Skeletal muscle cell (primary cell): ENCODE measurements around the gene C1orf174.
"Not testable (repeated sequence)": the region's sequence is repeated elsewhere in the genome, so short reads cannot be mapped to it uniquely, and the experiment has no call there.

Experiments used
- DNase-seq: peaks from one replicate; pipeline ENCODE4 v3.0.0-alpha.2; 2010; ENCODE audit warnings: low read depth
- H3K4me3 ChIP-seq: 2 replicates; pipeline ENCODE4 v1.5.1; 2011; ENCODE audit warnings: low read depth, mild to moderate bottlenecking, control low read depth, low read length, moderate library complexity

The C1orf174 gene

DNA sequence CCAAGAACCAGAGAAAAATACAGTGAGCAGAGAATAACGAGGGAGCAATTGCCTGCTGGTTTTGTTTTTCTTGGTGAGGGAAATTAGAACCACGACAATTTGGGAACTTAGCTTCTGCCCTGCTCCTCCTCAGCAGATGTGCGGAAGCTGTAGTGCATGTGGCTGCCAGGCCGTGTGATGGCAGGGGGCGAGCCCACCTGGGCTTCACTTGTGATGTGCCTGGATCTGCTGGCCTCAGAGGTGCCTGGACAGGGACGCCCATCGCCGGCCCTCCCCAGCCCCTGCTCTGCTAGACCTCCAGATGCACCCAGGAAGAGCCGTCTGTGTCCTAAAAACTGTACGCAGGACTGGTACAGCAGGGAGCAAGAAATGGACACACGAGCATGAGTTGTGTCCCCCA, 28.5 kb upstream of the C1orf174 start:
- H3K4me3 ChIP-seq, result no peak overlapping the region
- no peak for DNase-seq

DNA sequence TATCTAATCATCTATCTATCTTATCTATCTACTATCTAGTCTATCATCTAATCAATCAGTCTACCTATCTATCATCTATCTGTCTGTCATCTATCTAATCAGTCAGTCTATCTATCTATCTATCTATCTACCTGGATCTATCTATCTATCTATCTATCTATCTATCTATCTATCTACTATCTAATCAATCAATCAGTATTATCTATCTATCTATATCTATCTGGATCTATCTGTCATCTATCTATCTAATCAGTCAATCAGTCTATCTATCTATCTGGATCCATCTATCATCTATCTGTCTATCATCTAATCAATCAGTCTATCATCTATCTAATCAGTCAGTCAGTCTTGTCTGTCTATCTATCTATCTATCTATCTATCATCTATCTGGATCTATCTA, 26.9 kb upstream of the C1orf174 start:
- no peak overlapping the region for H3K4me3 ChIP-seq
- DNase-seq, result no peak

- no peak for DNase-seq
- no peak overlapping the region for H3K4me3 ChIP-seq
Measured at GRCh38 chr1:3925762-3926161, 25.7 kb upstream of the C1orf174 start.

GRCh38 chr1:3925256-3925655, 25.2 kb upstream of the C1orf174 start:
- no peak for DNase-seq
- no peak overlapping the region for H3K4me3 ChIP-seq

DNA sequence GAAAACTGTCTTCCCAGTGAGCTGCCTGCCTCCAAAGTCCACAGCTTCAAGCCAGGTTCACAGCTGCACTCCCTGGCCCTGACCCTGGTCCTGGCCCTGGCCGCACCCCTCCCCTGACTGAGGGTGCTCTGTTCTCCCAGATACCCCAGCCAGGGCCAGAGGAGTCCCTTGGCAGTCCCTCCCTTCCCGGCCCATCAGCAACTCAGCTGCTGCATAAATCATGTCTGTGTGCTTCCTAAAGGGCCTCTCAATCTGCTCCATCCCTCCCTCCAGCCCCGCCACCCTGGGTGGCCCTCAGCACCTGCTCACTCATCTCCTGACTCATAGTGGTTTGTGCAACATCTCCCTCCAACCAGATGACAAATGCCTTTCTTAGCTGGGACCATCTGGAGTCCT, 24.8 kb upstream of the C1orf174 start:
- no peak overlapping the region for H3K4me3 ChIP-seq
- DNase-seq, result no peak

GRCh38 chr1:3924186-3924824, 24.2 kb upstream of the C1orf174 start:
- no peak for DNase-seq

DNA sequence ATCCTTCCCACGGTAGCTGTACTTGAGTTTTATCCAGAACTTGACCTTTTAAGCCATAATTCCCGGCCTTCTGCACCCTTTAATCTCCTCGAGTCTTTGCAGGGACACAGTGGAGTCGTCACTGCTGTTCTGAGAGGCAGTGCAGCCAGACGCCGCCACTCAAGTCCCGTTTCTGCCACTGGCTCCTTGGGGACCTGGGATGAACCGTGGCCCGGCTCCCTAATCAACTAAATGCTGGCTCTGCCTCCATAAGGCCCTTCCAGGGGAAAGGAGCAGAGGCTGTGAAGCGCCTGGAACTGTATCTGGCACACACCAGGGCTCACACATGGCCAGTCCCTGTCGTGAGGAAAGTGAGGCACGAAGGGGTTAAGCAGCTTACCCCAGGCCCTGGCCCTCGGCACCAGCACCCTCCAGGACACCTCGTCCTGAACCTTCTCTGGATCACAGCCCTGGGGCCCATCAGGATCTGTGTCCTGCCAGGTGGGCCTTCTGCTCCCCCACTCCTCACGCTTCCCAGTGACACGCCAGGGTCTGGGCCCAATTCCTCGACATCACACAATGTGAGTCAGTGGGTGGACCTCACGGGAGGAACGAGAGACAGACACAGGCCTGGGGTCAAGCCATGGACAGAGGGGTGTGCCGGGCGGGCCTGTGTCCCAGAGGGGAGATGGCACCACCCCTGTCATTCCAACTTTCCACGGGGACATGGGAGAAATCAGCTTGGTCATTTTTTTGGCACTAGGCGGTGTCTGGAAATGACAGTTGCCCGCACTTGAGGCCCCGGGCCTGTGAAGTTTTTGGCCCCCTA, 23.5 kb upstream of the C1orf174 start:
- DNase-seq, result no peak
- no peak overlapping the region for H3K4me3 ChIP-seq

More at GRCh38 chr1:3924186-3924824, 24.2 kb upstream of the C1orf174 start:
- no peak overlapping the region for H3K4me3 ChIP-seq

- DNase-seq, result no peak
- no peak overlapping the region for H3K4me3 ChIP-seq
Measured at GRCh38 chr1:3922851-3923250, 22.8 kb upstream of the C1orf174 start.

DNA sequence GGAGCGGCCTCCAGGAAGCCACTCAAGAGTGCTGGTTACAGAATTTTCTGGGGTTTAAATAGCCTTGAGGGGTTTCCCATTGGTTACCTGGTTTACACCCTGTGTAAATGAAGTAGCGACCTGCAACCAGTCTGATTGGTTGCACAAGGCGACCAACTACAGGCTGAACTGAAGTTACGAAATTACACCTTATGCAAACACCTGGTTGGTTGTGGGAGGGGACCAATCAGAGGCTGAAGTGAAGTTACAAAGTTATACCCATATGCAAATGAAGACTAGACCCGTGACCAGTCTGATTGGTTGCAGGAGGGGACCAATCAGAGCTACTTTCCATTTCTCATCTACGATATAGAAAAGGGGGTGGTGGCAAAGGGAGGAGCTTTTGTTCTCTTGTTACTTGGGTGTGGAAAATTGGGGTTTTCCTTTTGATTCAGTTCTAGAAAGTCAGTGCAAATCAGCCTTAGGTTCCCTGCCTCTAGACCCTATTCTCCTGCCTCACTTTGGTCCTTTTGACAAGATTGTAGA, 22.2 kb upstream of the C1orf174 start:
- no peak for DNase-seq
- H3K4me3 ChIP-seq, result no peak overlapping the region

DNA sequence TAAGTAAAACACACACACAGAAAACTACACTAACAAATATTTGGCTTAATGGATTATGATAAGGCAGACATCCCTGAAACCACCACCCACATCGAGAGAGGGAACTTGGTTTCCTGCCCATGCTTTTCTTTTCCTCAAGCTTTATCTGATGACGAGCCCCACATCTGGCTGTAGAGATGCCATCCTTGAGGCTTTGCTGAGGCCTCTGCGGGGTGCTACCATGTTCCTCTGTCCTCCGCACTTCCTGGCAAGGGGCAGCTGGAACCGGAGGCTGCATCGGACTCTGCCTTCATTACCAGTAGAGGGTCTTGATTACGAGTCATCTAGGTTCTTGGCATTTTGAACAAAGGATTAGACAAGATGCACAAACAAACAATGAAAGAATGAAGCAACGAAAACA, 21.7 kb upstream of the C1orf174 start:
- DNase-seq, result no peak
- H3K4me3 ChIP-seq, result no peak overlapping the region

DNA sequence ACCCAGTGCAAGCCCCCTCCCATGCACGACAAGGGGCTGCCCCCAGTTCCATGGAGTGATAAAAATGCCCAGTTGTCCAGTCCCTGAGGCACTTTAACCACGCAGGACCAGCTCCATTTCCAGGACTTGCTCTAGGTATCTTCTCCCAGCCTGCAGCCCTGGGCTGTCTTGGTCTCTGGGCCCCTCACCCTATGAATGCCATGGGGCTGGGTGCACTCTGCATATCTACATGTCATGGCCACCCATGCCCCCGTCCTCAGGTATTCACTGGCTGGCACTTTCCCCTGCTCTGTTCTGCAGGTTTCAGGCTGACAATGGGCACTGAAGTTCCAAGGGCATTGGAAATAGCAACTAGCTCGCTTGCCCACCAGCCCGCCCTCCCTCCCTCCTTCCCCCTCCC, 19.6 kb upstream of the C1orf174 start:
- no peak overlapping the region for H3K4me3 ChIP-seq
- no peak for DNase-seq

DNA sequence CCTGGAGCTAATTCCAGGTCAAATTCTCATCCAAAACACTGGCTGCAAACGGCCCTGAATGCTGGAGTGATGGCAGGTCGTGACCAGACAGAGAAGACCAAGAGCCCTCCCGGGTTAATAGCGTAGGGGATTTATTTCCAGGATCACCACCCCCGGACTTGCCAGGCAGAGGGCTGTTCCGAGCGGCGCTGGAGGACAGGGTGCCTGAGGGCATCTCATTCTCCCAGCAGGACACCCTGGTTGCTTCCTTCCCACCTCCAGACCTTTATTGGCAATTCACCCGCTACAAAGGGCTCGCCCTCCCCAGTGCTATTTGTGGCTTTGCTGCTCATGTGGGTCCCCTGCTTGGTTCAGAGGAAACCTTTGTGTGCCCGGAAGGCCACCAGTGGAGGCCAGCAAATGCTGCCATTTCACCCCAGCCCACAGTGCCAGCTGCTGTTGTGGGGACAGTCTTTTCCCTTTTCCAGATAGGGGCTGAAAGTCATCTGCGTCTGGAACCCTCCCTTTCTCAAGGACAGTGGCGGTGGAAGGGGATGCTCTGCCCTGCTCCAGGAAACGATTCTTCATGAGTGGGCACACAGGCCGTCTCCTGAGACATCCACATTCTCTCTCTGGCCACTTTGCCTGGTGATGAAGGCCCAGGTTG, 19.0 kb upstream of the C1orf174 start:
- no peak for DNase-seq
- H3K4me3 ChIP-seq, result no peak overlapping the region

DNA sequence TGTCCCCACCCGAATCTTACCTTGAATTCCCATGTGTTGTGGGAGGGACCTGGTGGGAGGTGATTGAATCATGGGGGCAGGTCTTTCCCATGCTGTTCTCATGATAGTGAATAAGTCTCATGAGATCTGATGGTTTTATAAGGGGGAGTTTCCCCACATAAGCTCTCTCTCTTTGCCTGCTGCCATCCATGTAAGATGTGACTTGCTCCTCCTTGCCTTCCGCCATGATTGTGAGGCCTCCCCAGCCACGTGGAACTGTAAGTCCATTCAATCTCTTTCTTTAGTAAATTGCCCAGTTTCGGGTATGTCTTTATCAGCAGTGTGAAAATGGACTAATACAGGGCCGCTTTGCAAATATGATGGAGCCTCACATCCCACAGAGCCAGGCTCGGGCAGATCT, 18.3 kb upstream of the C1orf174 start:
- DNase-seq, H3K4me3 ChIP-seq: not testable (repeated sequence)

DNA sequence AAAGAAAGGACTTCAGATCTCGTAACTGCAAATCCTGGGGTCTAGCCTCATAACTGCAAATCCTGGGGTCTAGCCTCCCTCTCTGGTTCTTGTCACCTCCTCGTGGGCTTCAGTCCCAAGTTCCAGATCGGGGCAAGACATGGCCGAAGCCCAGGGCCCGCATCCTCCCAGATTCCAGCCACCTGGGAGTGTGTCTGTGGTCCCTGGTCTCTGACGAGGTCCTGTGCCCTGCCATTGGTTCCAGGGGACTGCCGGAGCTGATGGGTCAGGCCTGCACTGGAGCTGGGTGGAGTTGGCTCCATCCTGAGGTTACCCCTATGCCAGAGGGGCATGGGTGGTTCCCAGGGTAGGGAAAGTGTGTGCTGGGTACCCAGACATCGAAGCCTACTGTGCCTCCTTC, 17.7 kb upstream of the C1orf174 start:
- no peak for DNase-seq
- no peak overlapping the region for H3K4me3 ChIP-seq

GRCh38 chr1:3915551-3916121, 15.6 kb upstream of the C1orf174 start:
- H3K4me3 ChIP-seq, result no peak overlapping the region
- DNase-seq, result no peak

DNA sequence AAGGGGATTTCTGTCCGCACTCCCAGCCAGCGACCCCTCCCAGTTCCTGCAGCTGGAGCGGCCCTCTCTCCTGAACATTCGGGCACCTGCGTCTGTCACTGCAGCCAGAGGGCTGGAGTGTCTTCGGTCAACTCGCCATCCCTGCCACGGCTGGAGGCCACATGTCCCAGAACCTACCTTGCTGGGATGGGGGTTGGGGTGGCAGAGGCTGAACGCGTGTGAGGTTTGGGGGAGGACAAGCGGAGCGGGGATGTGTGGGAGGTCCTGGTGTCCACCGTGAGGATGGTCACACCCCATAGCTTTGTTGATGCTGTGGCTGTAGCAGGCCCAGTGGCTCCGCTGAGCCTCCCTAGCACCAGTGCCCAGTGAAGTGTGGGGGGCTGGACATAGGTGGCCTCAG, 14.8 kb upstream of the C1orf174 start:
- DNase-seq, result no peak
- no peak overlapping the region for H3K4me3 ChIP-seq

GRCh38 chr1:3914331-3914851, 14.3 kb upstream of the C1orf174 start:
- DNase-seq, result no peak
- no peak overlapping the region for H3K4me3 ChIP-seq

GRCh38 chr1:3912809-3913685, 13.0 kb upstream of the C1orf174 start:
- DNase-seq, result no peak
- H3K4me3 ChIP-seq, result no peak overlapping the region
